Measurements from ENCODE around the gene STRA8.

Gene STRA8

GRCh38 chr7:135233570-135233969 lies at the start of gene STRA8:
STRA8 (plus strand) TSS chr7:135233838; CDS start chr7:135240525, 6,687 bp downstream.
- no peak for DNase-seq

DNA sequence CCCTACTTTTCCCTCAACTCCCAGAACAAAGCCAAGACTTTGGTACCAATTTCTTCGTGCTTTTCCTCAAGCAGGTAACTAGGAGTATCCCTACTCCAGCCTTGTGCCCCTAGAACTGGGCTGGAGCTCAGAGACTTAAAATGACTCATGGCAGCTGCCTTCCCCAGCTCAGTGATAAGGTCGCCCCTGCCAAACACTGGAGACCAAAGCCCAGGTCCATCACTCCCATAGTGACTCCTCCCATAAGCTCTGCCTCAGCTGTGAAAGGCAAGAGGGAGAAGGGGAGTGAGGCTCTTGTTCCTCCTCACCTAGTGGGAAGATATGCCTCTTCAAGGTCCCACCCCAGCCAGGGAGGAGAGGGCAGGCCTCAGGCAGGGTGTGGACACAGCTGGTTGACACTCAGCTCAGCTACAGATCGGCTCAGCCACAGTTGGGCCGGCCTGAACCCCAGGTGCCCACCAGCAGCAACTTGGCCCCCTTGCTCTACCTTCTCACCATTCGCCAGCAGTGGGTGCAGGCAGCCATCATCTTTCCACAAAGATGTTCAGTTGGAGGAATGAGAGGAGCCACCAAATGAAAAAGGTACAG lies 49.3 kb upstream of the STRA8 start:
- no peak for DNase-seq

DNA sequence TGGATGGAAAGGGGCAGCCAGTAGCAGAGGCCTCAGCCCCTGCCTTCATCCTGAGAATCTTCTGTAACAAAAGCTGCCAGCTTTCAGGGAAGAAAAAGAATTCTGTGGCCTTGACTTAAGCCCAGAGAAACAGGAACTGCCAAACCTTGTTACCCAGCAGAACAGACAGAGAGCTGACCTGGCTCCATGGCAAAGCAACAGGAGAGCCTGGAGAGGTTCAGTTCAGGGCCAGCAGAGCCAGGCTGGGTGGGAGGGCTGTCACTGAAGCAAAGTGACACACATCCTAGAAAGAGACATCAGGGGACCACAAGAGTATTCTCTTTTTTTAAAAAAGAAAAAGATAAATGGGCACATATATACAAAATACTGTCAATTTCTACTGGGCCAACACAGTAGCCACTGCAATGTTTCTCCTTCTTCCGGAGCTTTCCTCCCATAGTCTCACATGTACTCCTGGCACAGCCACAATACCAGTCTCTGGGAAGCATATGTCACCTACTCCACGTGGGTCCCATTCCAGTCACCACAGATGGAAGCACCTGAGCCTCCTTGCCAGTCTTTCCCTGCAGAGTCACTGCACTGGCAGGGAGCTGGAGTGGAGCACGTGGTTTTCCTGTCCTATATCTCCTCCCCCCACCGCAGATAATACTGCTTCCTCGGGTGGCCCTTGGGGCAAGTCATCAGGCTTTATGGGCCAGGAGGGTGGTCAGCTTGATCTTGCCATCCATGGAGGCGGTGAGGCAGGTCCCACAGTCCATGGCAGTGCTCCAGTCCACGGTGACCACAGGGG lies 48.0 kb upstream of the STRA8 start:
- no peak for DNase-seq

DNA sequence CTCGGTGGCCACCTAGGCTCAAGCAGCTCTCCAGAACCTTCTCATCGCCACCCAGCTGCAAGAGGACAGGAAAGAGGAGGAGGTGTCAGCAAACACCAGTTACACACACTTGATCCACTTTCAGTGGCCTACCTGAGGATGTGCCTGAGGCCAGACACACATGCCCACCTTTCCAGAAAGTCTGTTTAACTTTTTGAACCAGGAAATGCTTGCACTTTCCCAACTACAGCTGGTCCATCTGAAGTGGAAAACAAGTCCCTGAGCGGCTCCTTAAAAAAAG lies 47.4 kb upstream of the STRA8 start:
- DNase-seq, result no peak

DNA sequence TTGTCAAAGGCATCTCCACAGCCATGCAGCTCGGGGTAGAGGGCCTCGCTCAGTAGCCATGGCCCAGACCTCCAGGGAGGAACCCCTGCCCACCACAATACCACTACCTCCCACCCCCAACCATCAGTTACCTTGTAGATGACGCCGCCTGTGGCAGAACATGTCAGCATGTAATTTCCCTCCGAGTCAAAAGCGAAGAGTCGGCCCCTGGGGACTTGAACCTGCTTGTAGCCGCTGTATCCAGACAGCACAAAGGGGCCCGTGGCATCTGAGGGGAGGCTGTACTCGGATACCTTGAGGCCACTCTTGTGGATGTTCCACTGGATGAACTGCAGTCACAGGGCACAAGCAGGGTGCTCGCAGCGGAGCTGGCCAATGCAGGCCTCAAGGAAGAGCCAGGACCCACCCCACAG lies 46.8 kb upstream of the STRA8 start:
- no peak for DNase-seq

GRCh38 chr7:135188298-135188984 lies 45.2 kb upstream of the STRA8 start:
- no peak for DNase-seq

DNA sequence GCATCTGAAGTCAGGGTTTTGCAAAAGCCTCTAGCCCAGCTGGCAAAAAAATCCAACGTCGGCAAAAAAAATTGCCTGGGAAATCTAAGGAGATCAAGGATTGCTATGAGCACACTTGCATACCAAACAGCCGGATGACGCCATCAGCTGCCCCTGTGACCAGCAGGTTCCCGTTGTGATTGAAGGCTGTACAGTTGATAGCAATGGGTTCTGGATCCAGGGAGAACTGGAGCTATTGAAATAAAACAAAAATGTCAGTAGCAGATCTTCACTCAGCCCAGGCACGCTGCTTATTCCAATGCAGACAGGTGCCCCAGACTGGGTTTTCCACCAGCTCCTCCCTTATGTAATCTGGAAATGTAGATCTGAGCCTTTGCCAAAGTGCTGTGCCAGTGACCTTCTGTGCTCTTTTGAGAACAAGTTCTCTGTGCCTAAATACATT lies 44.4 kb upstream of the STRA8 start:
- no peak for DNase-seq

DNA sequence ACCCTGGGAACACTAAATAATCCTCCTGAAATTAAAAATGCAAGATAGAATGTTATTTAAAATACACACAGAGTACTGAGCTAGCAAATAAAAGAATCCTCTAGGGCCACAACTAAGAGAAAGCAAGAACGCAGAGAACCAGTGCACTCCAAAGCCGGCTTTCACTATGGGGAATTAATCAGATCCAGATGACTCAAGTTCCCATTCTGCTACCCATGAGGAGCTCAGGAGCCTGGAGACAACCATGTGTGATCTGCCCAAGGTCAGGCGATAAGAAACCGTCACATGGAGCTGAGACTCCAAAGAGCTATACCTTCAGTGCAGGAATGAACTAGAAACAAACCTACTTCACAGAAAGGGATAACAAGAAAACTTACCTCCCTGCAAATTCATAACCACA lies 43.7 kb upstream of the STRA8 start:
- no peak for DNase-seq

DNA sequence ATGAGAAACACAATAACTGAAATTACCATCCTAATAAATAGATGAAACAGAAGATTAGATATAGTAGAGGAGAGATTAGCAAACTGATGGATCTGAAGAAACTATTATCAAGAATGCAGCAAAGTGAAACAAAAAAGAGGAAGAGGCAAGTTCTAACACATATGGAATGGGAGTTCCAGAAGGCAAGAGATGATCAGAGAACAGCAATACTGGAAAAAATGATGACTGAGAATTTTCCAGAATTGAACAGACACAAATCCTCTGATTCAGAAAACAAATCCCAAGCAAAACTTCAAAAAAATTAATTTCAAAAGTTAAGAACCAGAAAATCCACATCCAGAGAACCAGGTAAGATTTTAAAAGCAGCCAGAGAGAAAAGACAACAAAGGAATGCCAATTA lies 42.9 kb upstream of the STRA8 start:
- DNase-seq, result no peak

GRCh38 chr7:135192914-135193536 lies 40.6 kb upstream of the STRA8 start:
- no peak for DNase-seq

- no peak for DNase-seq
Observed at GRCh38 chr7:135193615-135194081, 40.0 kb upstream of the STRA8 start.

- DNase-seq, result no peak
Observed at GRCh38 chr7:135194494-135195095, 39.0 kb upstream of the STRA8 start.

DNA sequence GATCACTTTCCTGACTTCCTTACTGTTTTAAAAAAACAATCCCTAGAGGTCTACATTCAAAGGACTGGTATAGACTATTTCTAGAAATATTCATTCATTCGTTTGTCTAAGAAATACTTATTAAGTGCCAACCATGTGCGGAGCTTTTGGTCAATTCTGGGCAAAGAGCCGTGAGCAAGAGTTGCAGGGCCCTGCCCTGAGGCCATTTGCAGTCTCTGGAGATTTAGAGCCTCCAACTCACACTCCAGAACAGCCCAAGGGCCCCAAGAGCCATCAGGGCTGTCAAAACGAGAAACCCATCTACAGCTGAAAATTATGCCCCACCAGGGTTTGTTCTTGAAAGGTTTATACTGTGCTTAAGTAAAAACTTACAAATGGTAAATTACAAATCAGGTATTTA lies 38.5 kb upstream of the STRA8 start:
- no peak for DNase-seq

GRCh38 chr7:135195968-135196629 lies 37.5 kb upstream of the STRA8 start:
- DNase-seq, result no peak

- no peak for DNase-seq
Observed at GRCh38 chr7:135197343-135197742, 36.3 kb upstream of the STRA8 start.

- no peak for DNase-seq
Observed at GRCh38 chr7:135197906-135198655, 35.6 kb upstream of the STRA8 start.

GRCh38 chr7:135199439-135199838 lies 34.2 kb upstream of the STRA8 start:
- DNase-seq, result no peak

DNA sequence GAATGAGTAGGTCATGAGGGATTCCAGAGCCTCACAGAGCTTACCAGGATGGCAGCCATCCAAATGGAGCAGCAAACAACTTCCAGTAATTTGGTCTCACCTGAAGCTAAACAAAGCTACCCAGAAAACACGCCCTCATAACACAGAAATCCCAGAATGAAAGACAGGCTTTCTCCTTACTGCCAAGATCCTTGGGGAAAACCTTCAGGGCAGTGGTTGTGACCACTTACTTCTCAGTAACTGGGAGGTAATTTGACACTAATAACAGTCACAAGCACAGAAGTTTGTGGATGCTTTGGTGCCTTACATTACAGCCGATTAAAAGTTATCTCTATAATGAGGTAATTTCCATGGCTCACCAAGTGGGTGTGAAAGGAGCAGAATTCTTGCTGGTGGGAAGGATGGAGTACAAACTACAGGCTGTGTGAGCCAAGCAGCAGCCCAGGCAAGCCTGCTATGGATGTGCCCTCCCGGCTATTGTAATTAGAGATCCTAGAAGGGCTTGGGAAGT lies 32.8 kb upstream of the STRA8 start:
- no peak for DNase-seq

GRCh38 chr7:135201350-135201749 lies 32.3 kb upstream of the STRA8 start:
- no peak for DNase-seq

- no peak for DNase-seq
Observed at GRCh38 chr7:135204341-135204749, 29.3 kb upstream of the STRA8 start.

DNA sequence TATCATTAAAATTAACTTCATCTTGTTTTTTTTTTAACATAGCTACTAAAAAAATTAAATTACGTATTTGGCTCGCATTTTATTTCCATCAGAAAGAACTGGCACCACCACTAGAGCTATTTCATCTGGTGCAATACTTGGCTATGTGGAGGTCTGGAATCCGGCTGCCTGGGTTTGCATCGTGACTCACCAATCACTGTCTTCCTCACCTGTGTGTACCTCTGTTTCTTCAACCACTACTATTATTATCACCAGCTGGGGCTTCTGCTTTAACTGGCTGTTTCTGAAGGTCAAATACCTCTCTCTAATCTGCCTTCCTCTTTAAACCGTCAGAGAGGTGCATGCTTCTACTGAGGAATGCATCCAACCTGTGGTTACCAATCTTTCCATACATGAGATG lies 28.8 kb upstream of the STRA8 start:
- no peak for DNase-seq

GRCh38 chr7:135205850-135206249 lies 27.8 kb upstream of the STRA8 start:
- no peak for DNase-seq
